GM21360 (cell line): ENCODE data around the gene CHRNA4.
"Not testable (repeated sequence)": the region's sequence is repeated elsewhere in the genome, so short reads cannot be mapped to it uniquely, and the experiment has no call there.

Experiments used
- ATAC-seq: cut with Tn5 transposase; IDR thresholded peaks from one replicate; pipeline ENCODE4 v1.9.1; 2021; ENCODE audit warnings: mild to moderate bottlenecking, moderate library complexity; ENCODE audit not compliant: unreplicated experiment

Gene CHRNA4

GRCh38 chr20:63311186-63311832 is 49.8 kb downstream of the CHRNA4 start:
- ATAC-seq = no peak

- no peak for ATAC-seq
Observed at GRCh38 chr20:63310265-63310991, 50.7 kb downstream of the CHRNA4 start.

- ATAC-seq = no peak
Observed at GRCh38 chr20:63309261-63310071, 51.7 kb downstream of the CHRNA4 start.

DNA sequence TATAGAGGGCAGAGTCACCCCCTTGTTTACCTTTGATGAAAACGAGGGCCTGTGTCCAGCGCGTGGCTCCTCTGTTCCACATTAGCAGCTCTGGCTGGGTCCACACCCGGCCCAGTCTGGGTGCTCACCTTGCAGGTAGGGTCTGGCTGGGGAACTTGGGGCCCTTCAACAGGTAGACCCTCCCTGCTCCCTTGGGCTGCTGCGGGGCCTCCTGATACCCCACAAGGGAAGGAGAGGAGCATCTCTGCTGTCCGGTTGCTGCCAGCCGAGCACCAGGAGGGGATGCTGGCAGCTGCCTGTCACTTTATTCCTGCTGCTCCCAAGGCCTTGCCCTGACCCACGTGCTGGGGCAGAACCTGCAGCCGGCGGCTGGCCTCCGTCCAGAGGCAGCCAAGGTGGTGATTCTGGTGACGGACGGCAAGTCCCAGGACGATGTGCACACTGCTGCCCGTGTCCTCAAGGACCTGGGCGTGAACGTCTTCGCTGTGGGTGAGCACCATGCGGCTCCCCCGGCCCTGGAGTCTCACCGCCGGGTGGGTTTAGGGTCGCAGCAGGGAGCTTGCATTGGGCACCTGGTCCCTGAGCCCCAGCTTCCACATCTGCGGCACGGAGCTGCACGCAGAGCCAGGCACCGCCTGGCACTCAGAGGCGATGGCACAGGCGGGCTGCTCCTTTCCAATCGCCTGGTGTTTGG is 52.8 kb downstream of the CHRNA4 start:
- no peak for ATAC-seq

DNA sequence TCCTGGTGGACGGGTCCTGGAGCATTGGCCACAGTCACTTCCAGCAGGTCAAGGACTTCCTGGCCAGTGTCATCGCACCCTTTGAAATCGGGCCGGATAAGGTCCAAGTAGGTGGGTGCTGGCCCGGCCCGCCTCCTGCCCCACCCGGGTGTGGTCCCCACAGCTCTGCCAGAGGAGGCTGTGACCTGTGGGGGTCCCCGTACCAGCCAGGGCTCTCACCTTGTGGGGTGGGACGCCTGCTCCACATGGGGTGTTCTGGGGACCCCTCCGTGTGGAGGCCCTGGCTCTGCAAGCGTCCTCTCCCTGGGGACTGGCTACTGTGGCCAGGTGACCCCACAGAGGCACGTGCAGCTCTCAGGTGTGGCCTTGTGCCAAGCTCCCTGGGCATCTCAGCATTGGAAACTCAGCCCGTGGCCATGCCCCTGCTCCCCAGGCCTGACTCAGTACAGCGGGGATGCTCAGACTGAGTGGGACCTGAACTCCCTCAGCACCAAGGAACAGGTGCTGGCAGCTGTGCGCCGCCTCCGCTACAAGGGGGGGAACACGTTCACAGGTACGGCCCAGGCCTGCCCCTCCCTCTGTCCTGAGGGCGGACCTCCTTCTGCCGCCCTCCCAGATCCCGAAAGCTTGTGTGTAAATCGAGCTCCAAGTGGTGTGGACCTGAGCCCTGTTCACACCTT is 53.5 kb downstream of the CHRNA4 start:
- no peak for ATAC-seq

DNA sequence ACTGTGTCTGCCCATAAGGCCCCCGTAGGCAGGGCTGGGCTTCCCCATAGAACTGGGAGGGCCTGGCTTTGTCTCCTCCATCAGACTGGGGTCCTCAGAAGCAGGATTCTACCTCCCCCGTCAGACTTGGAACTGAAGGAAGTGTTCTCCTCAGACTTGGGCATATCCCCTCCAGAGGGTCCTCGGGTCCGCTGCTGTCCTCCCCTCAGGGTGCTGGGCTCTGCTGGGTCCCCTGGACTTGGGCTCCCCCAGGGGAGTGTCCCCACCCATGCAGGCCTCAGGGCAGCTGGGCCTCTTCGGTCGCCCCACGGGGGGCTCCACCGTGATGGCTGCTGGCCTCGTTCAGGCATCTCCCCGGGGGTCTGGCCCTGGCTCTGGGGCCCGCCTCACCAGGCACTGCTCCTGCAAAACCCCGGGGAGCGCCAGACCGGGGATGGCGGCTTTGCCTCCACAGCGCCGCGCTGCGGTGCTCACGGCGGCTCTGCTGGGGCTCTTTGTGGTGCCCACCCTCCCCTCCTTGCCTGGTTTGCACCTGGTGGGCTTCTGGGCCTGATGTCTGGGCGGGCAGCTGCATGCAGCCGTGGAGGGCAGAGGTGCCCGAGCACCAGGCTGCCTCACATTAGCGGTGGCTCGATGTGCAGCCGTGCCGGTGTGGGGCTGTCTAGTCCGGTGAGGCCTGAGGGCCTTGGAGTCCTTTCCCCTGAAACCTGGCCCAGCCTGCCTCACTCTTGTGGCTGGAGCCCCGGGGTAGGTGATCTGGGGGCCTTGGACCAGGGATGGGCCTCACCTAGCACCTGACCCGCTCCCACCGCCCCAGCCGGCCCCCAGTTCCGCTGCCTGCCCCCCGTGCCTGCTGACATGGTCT is 54.2 kb downstream of the CHRNA4 start:
- ATAC-seq = no peak

DNA sequence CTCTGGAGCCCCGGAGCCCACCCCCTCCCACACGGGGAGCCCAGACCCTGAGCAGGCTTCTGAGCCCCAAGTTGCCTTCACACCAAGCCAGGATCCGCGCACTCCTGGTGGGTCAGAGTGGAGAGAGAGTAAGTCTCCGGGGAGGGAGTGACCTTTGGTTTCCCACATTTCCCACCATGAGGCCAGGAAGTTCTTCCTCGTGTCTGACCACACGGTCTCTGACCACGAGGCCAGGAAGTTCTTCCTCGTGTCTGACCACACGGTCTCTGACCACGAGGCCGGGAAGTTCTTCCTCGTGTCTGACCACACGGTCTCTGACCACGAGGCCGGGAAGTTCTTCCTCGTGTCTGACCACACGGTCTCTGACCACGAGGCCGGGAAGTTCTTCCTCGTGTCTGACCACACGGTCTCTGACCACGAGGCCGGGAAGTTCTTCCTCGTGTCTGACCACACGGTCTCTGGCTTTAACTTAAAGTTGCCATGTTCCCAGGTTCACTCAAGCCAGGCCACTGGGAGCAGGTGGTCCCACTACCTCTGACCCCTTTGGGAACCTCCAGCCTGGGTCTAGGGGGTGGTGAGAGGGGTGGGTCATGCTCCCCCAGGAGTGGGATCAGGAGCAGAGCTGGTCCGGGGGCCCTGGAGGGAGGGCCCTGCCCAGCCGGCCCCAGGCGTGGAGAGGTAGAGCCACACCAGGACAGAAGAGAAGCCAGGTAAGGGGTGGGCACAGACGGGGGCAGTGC is 55.0 kb downstream of the CHRNA4 start:
- ATAC-seq = not testable (repeated sequence)

DNA sequence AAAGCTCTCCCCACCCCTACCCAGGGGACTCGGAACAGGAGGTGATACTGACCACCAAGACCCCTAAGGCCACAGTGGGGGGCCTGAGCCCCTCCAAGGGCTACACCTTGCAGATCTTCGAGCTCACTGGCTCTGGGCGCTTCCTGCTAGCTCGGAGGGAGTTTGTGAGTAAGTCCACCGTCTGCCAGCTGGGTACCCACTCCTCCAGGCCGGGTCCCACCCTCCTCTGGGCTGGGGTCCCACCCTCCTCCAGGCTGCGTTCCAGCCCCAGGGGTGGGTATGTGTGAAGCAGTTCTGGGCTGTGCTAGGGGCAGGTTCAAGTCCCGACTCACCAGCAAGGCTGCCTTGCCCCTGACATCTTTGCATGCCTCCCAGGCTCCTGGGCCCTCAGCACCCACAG is 55.8 kb downstream of the CHRNA4 start:
- ATAC-seq = no peak

DNA sequence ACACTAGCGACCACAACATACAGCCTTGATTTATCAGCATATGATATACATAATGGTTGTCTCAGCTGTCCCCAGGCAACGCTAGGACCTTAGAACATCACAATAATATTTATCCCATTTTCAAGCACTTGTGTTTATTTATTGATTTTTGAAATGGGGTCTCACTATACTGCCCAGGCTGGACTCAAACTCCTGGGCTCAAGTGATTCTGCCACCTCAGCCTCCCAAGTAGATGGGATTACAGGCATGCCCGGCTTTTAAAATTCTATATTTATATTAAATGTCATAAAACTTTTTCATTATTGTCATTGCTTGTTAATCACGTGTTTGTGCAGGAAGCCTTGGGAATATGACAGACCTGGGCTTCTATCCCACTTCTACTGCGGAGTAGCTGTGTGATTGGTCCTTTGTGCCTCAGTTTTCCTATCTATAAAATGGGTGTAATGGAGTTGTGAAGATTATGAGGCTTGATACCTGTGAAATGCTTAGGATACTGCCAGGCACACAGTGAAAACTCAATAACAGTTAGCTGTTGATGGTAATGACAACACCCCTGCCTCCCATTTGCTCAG is 58.0 kb downstream of the CHRNA4 start:
- ATAC-seq = no peak

GRCh38 chr20:63301671-63302070 is 59.5 kb downstream of the CHRNA4 start:
- no peak for ATAC-seq

DNA sequence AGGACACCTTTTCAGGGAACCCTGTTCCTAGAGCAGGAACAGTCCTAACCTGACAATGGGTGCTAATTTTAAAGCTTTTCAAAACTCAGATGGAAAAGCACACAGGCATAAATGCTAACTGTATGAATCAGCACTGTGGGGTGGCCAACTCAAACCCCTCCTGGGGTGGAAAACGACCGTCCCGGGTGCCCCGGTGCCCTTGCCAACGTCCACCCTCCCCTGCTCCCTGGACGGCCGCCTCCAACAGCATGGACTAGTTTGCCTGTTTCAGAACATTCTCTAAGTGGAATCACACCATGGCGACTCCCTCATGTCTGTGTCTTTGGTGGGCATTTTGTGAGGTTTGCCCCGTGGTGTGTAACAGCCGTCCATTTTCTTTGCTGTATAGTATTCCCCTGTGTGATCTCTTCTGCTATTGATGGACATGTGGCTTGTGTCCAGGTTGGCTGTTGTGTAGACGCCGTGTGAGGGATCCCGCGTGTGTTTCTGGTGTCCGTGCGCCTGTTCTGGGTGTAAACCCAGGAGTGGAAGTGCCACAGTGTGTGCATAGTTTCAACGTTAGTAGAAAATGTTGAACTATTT is 62.3 kb downstream of the CHRNA4 start:
- ATAC-seq = no peak

GRCh38 chr20:63297796-63298572 is 63.2 kb downstream of the CHRNA4 start:
- no peak for ATAC-seq

- no peak for ATAC-seq
Observed at GRCh38 chr20:63297371-63297781, 63.8 kb downstream of the CHRNA4 start.

DNA sequence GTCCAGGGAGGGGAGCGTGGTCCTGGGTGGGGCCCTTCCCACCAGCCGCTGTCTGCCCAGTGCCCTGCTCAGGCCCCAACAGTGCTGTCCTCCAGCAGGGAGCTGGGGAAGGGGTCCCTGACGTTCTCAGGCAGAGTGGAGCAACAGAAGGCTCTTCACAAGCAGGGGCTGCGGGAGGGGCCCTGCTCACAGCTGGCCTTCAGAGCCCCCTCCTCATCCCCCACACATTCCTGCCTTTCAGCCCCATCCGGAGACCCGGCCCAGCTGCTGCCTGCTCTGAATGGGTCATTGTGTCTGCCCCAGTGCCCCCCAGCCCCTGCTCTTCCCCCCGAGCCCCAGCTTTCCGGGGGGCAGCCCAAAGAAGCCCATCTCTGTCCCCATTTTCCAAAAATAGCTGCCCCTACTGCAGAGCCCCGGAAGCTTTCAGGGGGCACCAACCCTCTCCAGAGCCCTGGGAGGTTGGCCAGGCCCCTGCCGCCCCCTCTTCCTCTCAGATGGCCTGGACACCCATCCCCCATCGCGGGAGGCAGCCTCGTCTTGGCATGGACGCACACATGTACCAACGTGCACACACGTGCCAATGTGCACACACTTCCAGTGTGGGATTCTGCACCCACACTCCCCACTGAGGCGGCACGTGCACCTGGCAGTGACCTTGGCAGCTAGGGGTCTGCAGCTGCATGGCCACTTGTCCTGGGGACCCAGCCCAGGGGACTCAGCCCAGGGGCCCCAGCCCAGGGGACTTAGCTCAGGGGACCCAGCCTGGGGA is 64.4 kb downstream of the CHRNA4 start:
- ATAC-seq = no peak

GRCh38 chr20:63295846-63296245 is 65.3 kb downstream of the CHRNA4 start:
- ATAC-seq = no peak

GRCh38 chr20:63295422-63295821 is 65.7 kb downstream of the CHRNA4 start:
- ATAC-seq = no peak

DNA sequence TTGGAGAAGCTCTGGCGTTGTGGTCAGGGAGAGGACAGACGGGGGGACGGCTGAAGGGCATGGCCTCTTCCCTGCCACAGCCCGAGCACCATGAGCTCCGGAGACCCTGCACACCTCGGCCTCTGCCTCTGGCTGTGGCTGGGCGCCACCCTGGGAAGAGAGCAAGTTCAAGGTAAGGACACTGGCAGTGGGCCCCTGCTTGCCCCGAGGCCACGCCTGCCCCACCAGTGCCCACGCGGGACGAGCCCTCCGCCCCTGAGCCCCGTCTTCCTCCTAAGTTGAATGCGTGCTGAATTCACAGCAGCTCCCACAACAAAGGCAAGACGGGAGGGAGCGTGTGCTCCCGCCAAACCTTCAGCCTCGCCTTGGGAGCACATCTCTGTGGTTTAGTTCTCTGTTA is 66.1 kb downstream of the CHRNA4 start:
- no peak for ATAC-seq
